Psoas muscle (tissue), 8 donors: ENCODE data around the gene CLTB. TPM values are rescaled to one million over a fixed set of nuclear protein-coding genes. Genes with fewer than 3 reads are reported as not detected.

Experiments used
- ATAC-seq, 4 donors: fragments of 200-7000 bp; cut with Tn5 transposase; one replicate each; pipeline ENCODE4 v1.9.1; 2020; ENCODE audit warnings: moderate library complexity in 3 of 4, mild to moderate bottlenecking in 2 of 4
- DNase-seq, 2 donors: peaks; one replicate each; pipeline ENCODE4 v3.0.0-alpha.2; 2020
- H3K27ac ChIP-seq: fragments of 200-600 bp; one replicate; pipeline ENCODE4 v1.8.0; 2022
- H3K27me3 ChIP-seq, 3 donors: fragments of 200-600 bp in 1 of 3; one replicate each; pipeline versions ENCODE4 v1.6.1 to v1.8.0; 2013 to 2022; ENCODE audit warnings: low read length in 2 of 3, mild to moderate bottlenecking in 2 of 3, moderate library complexity in 1 of 3; ENCODE audit not compliant: insufficient read depth in 3 of 3
- H3K36me3 ChIP-seq, 2 donors: fragments of 200-600 bp in 1 of 2; one replicate each; pipeline versions ENCODE4 v1.6.1 to v1.8.0; 2013 to 2022; ENCODE audit warnings: low read depth in 1 of 2, mild to moderate bottlenecking in 1 of 2, moderate library complexity in 1 of 2; ENCODE audit not compliant: insufficient read depth in 1 of 2
- H3K4me1 ChIP-seq: fragments of 200-600 bp; one replicate; pipeline ENCODE4 v1.8.0; 2022
- H3K4me3 ChIP-seq: fragments of 200-600 bp; one replicate; pipeline ENCODE4 v1.8.0; 2022; ENCODE audit warnings: mild to moderate bottlenecking
- H3K9me3 ChIP-seq: fragments of 200-600 bp; one replicate; pipeline ENCODE4 v1.8.0; 2022
- WGBS, 3 donors: extraction: QIAGEN DNeasy Blood & Tissue Kit; methylation state at CpG; one replicate each; pipeline versions ENCODE4 v1.1.6 to v1.1.7; 2013; 5-methylcytosine and 5-hydroxymethylcytosine counted together
- intact Hi-C, 2 donors: fragments of 100-400 bp; cut with DNase I; formaldehyde crosslinking; loops; one replicate each; pipeline versions ENCODE4 v1.11.0 to v1.14.2; 2022
- polyA plus RNA-seq, 3 donors: library from polyadenylated mRNA; stranded (reverse); fragments of 200-250 nt; gene quantifications; one replicate each; pipeline ENCODE4 v1.2.3, GENCODE V29; 2013
- total RNA-seq, 4 donors: library from RNA; stranded (reverse); fragmentation: NEBNext Ultra II Directional in 2 of 4; extraction: Animal tissue kit (Norgen Biotek cat#: 25700) in 2 of 4; gene quantifications; one replicate each; pipeline versions ENCODE4 v1.2.1 to v1.2.4, GENCODE V29; 2021 to 2023
- TF ChIP-seq, protein P1 (sequence below): fragments of 200-600 bp; IDR thresholded peaks from one replicate; pipeline ENCODE4 v1.8.0; 2022; ENCODE audit warnings: antibody characterized with exemption
- donor health status: healthy with polysubstance abuse.
- donor health status: DM: no; HTN: no; CAD: no; lungs with moderate emphysema.
- donor health status: Bipolar disorder and iron deficiency.
- donor health status: healthy.
- donor health status: DM: yes; HTN: yes; CAD: no.
- donor health status: DM: no; HTN: no; CAD: no.
- donor health status: DM: no; HTN: no; CAD: no.
- donor health status: DM: yes; HTN: yes; CAD: no.

CLTB gene
- total and polyA plus RNA-seq, 7 donors, result 162 to 413 (median 223) TPM

DNA sequence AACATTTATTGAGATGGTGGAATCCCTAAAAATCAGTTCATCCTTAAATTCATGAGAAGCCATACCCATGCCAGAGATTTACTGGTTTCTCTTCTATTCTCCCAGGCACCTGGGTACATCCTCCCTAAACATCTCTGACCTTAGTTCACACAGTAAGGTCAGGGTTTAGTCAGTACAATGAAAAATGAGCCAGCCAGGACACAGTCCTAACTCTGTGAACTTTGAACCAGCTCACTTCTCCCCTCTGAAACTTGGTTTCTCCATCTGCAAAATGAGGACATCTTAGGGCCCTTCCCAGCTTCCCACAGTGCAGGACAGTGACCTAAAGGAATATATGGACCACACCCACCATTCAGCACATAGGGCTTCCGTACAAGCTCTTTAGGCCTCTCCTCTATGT is 29.8 kb downstream of the CLTB start:
- intact Hi-C loops, result no loop called here
- TF ChIP-seq, protein P1, sequence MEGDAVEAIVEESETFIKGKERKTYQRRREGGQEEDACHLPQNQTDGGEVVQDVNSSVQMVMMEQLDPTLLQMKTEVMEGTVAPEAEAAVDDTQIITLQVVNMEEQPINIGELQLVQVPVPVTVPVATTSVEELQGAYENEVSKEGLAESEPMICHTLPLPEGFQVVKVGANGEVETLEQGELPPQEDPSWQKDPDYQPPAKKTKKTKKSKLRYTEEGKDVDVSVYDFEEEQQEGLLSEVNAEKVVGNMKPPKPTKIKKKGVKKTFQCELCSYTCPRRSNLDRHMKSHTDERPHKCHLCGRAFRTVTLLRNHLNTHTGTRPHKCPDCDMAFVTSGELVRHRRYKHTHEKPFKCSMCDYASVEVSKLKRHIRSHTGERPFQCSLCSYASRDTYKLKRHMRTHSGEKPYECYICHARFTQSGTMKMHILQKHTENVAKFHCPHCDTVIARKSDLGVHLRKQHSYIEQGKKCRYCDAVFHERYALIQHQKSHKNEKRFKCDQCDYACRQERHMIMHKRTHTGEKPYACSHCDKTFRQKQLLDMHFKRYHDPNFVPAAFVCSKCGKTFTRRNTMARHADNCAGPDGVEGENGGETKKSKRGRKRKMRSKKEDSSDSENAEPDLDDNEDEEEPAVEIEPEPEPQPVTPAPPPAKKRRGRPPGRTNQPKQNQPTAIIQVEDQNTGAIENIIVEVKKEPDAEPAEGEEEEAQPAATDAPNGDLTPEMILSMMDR, result no peak

GRCh38 chr5:176384991-176385390 is 31.3 kb downstream of the CLTB start:
- H3K4me3 ChIP-seq, result no peak overlapping the region
- ATAC-seq, result no peak
- intact Hi-C loops, result no loop called here
- H3K27me3 ChIP-seq, result no peaks in the 10 kb centered on the region
- 84 to 93% (median 90%) methylated on average over 12 of the region's 12 CpGs for WGBS, 3 donors
- H3K9me3 ChIP-seq, result no peaks in the 10 kb centered on the region
- peak overlapping the region; percentile 39 for H3K27ac ChIP-seq
- TF ChIP-seq, protein P1, result no peak
- DNase-seq, result peak in 1 of 2 donors; percentile 16
- peaks cover 7 to 51% of the 10 kb centered on the region in 2 donors for H3K36me3 ChIP-seq
- H3K4me1 ChIP-seq, result peaks cover 57% of the 10 kb centered on the region

More for the DNA sequence above, 29.8 kb downstream of the CLTB start:
- WGBS, 3 donors, result 58 to 71% (median 60%) methylated on average over 1 of the region's 1 CpG
- ATAC-seq (no peak), DNase-seq (no peak)
- Histone ChIP-seq H3K9me3 (no peaks in the 10 kb centered on the region), H3K36me3 (peaks cover 7 to 63% of the 10 kb centered on the region in 2 donors), H3K27me3 (peaks cover 0 to 1% (median 0%) of the 10 kb centered on the region in 3 donors), H3K4me3 (peak overlapping the region; percentile 95), H3K4me1 (peaks cover 47% of the 10 kb centered on the region), H3K27ac (peak overlapping the region; percentile 94)

GRCh38 chr5:176384366-176384930 is 31.9 kb downstream of the CLTB start:
- no peaks in the 10 kb centered on the region for H3K9me3 ChIP-seq
- no peak overlapping the region for H3K4me3 ChIP-seq
- peak overlapping the region; percentile 93 for H3K27ac ChIP-seq
- no peak for ATAC-seq
- no peaks in the 10 kb centered on the region for H3K27me3 ChIP-seq
- peak in 1 of 2 donors; percentile 39 for DNase-seq
- intact Hi-C loops, result no loop called here
- TF ChIP-seq, protein P1, result no peak
- H3K36me3 ChIP-seq, result peaks cover 7 to 51% of the 10 kb centered on the region in 2 donors
- H3K4me1 ChIP-seq, result peaks cover 55% of the 10 kb centered on the region
- WGBS, 3 donors, result 78 to 81% (median 80%) methylated on average over 8 of the region's 8 CpGs

DNA sequence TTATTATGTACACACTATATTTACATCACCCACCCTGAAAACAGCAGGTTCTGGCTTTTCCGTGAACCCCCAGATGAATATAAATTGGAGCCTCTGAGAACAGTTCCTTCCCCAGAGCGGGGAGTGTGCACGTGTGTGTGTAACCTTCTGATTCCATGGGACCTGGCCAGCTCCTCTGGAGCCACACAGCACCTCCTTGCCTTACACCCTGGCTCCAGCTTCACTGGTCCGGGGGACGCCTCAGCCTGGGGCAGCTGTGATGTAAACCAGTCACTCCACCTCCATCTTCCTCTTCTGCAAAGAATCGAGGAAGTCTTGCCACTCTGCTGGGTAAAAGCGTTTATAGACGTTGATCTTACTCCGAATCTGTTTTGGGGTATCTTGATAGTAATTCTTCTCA is 32.4 kb downstream of the CLTB start:
- Histone ChIP-seq H3K4me3 (no peak overlapping the region), H3K27me3 (no peaks in the 10 kb centered on the region), H3K4me1 (peaks cover 55% of the 10 kb centered on the region), H3K9me3 (no peaks in the 10 kb centered on the region), H3K36me3 (peaks cover 7 to 51% of the 10 kb centered on the region in 2 donors), H3K27ac (peak overlapping the region; percentile 93)
- TF ChIP-seq, protein P1, result no peak
- 63 to 86% (median 63%) methylated on average over 9 of the region's 9 CpGs for WGBS, 3 donors
- intact Hi-C loops, result no loop called here
- ATAC-seq (no peak), DNase-seq (no peak)
